Ecto neural progenitor cell (in vitro differentiated cells): ENCODE results near the gene E4F1.
"Not testable (repeated sequence)": the region's sequence is repeated elsewhere in the genome, so short reads cannot be mapped to it uniquely, and the experiment has no call there.

Source experiments
- DNase-seq: peaks from one replicate; pipeline ENCODE4 v3.0.0-alpha.2; 2018; ENCODE audit warnings: low spot score

The E4F1 gene

GRCh38 chr16:2244926-2245795 is 21.8 kb downstream of the E4F1 start:
- no peak for DNase-seq

GRCh38 chr16:2246301-2246885 is 23.0 kb downstream of the E4F1 start:
- no peak for DNase-seq

- DNase-seq = no peak
Measured at GRCh38 chr16:2250652-2251295, 27.4 kb downstream of the E4F1 start.

- peak; percentile 96 for DNase-seq
Measured at GRCh38 chr16:2251296-2252111, 28.1 kb downstream of the E4F1 start, which contains the start of gene ECI1. Gene ECI1 (minus strand): TSS chr16:2251587. CDS start chr16:2251566, 21 bp downstream.

GRCh38 chr16:2252806-2253148 is 29.4 kb downstream of the E4F1 start:
- no peak for DNase-seq

- no peak for DNase-seq
Measured at GRCh38 chr16:2253293-2253692, 29.9 kb downstream of the E4F1 start.

GRCh38 chr16:2256531-2257140 is 33.2 kb downstream of the E4F1 start:
- DNase-seq = no peak

GRCh38 chr16:2257726-2258125 is 34.3 kb downstream of the E4F1 start:
- DNase-seq = no peak

GRCh38 chr16:2258530-2258929 is 35.1 kb downstream of the E4F1 start:
- not testable (repeated sequence) for DNase-seq

- no peak for DNase-seq
Measured at GRCh38 chr16:2260250-2260649, 36.9 kb downstream of the E4F1 start.

GRCh38 chr16:2263026-2263425 is 39.6 kb downstream of the E4F1 start:
- not testable (repeated sequence) for DNase-seq

GRCh38 chr16:2266887-2267286 is 43.5 kb downstream of the E4F1 start:
- DNase-seq = not testable (repeated sequence)

- DNase-seq = not testable (repeated sequence)
Measured at GRCh38 chr16:2267505-2267912, 44.1 kb downstream of the E4F1 start.

GRCh38 chr16:2267913-2268666 is 44.7 kb downstream of the E4F1 start, which contains the start of gene RNPS1:
Gene RNPS1 (minus strand): TSS chr16:2268126. CDS start chr16:2264643, 3,483 bp downstream.
- DNase-seq = peak; percentile 98

- no peak for DNase-seq
Measured at GRCh38 chr16:2270070-2270462, 46.7 kb downstream of the E4F1 start.

GRCh38 chr16:2270588-2271470 is 47.4 kb downstream of the E4F1 start:
- no peak for DNase-seq

GRCh38 chr16:2271848-2272461 is 48.6 kb downstream of the E4F1 start:
- no peak for DNase-seq

- no peak for DNase-seq
Measured at GRCh38 chr16:2273484-2273883, 50.1 kb downstream of the E4F1 start.

- no peak for DNase-seq
Measured at GRCh38 chr16:2273931-2274330, 50.5 kb downstream of the E4F1 start.
